GM10248 (cell line): ENCODE measurements around the gene TNPO1.
"Not testable (repeated sequence)": the region's sequence is repeated elsewhere in the genome, so short reads cannot be mapped to it uniquely, and the experiment has no call there.

ENCODE experiments used
- CTCF ChIA-PET: fragments of 300-600 bp; sonication (Branson Sonifier 250); formaldehyde crosslinking; extraction: SDS; loops from one replicate; lab custom pipeline; 2021; ENCODE audit warnings: antibody characterized with exemption; lab: Yijun Ruan, JAX
- POLR2A ChIA-PET: fragments of 350-650 bp; sonication (Branson Sonifier 250); formaldehyde crosslinking; extraction: SDS; loops from one replicate; lab custom pipeline; 2020; ENCODE audit warnings: antibody characterized with exemption; lab: Yijun Ruan, JAX
- DNase-seq: peaks from one replicate; pipeline ENCODE4 v3.0.0; 2012; ENCODE audit errors: extremely low spot score
- TF ChIP-seq, protein P1 (sequence below): IDR thresholded peaks from 2 replicates; pipeline ENCODE4 v1.5.1; 2012; ENCODE audit warnings: mild to moderate bottlenecking, low read depth; ENCODE audit errors: extremely low read depth, missing control alignments, control extremely low read depth

TNPO1 gene

DNA sequence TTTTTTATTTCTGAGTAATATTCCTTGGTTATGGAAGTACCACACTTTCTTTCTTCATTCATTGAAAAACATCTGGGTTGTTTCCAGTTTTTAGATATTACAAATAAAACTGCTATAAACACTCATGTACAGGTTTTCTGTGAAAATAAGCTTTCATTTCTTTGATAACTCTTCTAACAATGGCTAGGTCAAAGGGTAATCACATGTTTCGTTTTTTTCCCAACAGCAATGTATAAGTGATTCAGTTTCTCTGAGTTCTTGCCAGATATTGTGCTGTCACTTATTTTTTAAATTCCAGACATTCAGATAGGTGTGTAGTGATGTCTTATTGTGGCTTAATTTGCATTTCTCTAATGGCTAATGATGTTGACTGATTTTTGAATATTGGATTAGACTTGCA is 16.7 kb upstream of the TNPO1 start:
- ChIA-PET CTCF (no interaction called here), POLR2A (no interaction called here)
- no peak for DNase-seq
- TF ChIP-seq, protein P1, sequence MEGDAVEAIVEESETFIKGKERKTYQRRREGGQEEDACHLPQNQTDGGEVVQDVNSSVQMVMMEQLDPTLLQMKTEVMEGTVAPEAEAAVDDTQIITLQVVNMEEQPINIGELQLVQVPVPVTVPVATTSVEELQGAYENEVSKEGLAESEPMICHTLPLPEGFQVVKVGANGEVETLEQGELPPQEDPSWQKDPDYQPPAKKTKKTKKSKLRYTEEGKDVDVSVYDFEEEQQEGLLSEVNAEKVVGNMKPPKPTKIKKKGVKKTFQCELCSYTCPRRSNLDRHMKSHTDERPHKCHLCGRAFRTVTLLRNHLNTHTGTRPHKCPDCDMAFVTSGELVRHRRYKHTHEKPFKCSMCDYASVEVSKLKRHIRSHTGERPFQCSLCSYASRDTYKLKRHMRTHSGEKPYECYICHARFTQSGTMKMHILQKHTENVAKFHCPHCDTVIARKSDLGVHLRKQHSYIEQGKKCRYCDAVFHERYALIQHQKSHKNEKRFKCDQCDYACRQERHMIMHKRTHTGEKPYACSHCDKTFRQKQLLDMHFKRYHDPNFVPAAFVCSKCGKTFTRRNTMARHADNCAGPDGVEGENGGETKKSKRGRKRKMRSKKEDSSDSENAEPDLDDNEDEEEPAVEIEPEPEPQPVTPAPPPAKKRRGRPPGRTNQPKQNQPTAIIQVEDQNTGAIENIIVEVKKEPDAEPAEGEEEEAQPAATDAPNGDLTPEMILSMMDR = no peak

DNA sequence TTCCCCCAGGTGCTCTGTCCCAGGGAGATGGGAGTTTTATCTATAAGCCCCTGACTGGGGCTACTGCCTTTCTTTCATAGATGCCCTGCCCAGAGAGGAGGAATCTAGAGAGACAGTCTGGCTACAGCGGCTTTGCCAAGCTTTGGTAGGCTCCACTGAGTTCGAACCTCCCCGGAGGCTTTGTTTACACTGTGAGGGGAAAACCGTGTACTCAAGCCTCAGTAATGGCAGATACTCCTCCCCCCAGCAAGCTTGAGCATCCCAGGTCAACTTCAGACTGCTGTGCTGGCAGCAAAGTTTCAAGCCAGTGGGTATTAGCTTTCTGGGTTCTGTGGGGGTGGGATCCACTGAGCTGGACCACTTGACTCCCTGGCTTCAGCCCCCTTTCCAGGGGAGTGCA is 7.8 kb upstream of the TNPO1 start:
- POLR2A ChIA-PET, DNase-seq, CTCF ChIA-PET: not testable (repeated sequence)

DNA sequence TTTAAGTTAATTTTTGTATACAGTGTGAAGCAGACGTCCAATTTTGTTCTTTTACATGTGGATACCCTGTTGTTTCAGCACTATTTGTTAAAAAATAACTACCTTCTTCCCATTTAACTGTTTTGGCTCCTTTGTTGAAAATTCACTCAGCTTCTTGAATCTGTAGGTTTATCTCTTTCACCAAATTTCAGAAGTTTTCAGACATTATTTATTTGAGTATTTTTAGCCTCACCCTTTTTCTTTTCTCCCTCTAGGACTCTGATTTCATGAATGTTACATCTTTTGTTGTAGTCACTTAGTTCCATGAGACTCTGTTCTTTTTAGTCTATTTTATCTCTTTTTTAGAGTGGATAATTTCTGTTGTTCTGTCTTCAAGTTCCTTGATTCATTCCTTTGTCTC is 4.6 kb upstream of the TNPO1 start:
- TF ChIP-seq, protein P1 = no peak
- DNase-seq = no peak
- CTCF ChIA-PET = no interaction called here
- POLR2A ChIA-PET = no interaction called here

DNA sequence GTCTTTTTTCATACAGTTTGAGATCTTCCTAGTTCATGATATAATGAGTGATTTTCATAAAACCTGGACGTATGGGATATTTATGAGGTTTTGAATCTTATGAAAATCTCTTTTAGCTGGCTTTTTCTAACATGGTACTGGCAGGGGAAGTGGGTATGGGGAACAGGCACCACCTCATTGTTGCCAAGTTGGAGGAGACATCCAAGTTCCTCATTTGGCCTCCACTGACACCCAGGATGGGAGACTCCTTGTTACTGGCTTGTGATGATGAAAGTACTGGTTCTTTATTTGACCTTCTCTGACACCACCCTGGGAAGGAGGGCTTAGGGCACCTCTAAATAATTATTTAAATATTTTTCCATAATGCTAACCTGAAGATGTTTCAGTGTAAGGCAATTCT is 4.0 kb upstream of the TNPO1 start:
- ChIA-PET CTCF (no interaction called here), POLR2A (no interaction called here)
- no peak for DNase-seq
- TF ChIP-seq, protein P1 = no peak

DNA sequence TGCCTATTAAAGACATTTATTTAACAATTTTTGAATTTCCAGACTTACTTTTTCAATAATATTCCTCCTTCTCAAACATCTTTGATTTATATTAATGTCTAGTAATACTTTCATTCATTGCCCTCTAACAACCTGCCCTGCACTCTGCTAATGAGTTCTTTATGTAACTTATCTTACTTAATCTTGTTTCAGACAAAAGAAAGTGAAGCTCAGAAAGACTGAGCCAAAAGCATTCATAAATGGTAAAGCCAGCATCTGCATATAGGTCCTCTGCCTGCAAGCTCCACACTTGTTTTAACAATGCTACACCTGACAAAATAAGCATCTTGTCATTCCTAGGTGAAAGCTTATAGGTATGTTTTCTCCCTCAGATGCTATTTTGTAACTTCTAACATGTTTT is 2.4 kb upstream of the TNPO1 start:
- TF ChIP-seq, protein P1 = no peak
- CTCF ChIA-PET = no interaction called here
- POLR2A ChIA-PET = no interaction called here
- no peak for DNase-seq

DNA sequence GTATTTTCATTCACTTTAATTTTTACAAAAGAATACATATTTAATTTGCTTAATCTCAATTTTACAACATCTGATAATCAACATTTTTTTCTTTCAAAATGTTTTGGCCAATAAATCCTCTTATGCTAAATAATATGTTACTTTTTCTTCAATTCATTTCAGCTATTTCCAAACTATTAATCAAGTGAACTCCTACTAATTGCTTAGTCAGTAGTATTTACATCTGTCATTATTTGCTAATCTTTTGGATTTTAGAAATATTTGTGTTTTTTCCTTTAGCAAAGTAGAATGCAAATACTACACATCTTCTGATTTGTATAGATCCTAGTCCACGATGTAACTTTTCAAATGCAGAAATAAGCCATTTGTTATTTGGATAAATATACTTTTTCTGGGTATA is 1.6 kb upstream of the TNPO1 start:
- TF ChIP-seq, protein P1 = no peak
- no peak for DNase-seq
- CTCF ChIA-PET = no interaction called here
- POLR2A ChIA-PET = no interaction called here

DNA sequence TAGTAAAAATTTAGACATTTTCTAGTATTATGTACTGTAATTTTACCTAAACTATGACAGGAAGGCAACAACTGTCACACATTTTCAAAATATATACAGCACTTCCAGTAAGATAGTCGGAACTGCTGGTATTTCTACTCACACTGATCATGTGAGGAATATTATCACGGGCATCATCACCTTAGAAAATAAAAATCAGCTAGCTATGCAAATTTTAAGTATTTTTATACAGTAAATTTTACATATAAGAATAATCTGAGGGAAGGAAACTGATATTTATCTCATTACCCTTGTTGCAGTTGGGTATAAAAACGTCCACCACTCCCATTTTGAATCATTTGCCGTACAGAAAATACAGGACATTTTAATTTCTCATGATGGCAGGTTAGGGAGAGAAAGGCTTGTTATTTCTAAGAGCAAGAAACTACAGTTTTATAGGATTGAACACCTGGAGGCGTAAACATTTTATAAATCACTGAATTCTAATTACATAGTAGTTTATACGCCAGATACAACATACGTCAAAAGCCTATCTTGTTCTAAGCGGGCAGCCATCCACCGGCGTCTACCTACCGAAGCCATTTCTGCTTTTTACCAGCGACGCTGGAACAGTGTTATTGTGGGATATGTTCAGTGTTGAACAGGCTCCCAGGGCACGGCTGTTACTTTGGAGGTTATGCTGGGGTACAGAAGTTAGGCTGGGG is 729 bp upstream of the TNPO1 start:
- no peak for DNase-seq
- ChIA-PET CTCF (no interaction called here), POLR2A (no interaction called here)
- TF ChIP-seq, protein P1 = no peak
